ENCODE data around the gene RGL2. TPM values are rescaled to one million over a fixed set of nuclear protein-coding genes. Genes with fewer than 3 reads are reported as not detected.

RGL2 gene
- total RNA-seq, 3 donors from 2014 or later, result 26.4 to 64.6 (median 38.9) TPM

- Histone ChIP-seq H3K4me3 (no peak overlapping the region), H3K9me3 (no peaks in the 10 kb centered on the region), H3K4me1 (ENCODE audit: low read depth) (peaks cover 20% of the 10 kb centered on the region), H3K36me3 (ENCODE audit: low read depth) (peaks cover 5% of the 10 kb centered on the region)
- TF ChIP-seq, protein P1, sequence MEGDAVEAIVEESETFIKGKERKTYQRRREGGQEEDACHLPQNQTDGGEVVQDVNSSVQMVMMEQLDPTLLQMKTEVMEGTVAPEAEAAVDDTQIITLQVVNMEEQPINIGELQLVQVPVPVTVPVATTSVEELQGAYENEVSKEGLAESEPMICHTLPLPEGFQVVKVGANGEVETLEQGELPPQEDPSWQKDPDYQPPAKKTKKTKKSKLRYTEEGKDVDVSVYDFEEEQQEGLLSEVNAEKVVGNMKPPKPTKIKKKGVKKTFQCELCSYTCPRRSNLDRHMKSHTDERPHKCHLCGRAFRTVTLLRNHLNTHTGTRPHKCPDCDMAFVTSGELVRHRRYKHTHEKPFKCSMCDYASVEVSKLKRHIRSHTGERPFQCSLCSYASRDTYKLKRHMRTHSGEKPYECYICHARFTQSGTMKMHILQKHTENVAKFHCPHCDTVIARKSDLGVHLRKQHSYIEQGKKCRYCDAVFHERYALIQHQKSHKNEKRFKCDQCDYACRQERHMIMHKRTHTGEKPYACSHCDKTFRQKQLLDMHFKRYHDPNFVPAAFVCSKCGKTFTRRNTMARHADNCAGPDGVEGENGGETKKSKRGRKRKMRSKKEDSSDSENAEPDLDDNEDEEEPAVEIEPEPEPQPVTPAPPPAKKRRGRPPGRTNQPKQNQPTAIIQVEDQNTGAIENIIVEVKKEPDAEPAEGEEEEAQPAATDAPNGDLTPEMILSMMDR (IDR thresholded peaks at IDR 0.05), result no peak
- DNase-seq, result peak in 1 of 3 donors; percentile 33
- intact Hi-C loops (cut with DNase I, micrococcal nuclease), result no loop called here
- ATAC-seq, result no peak
Observed at GRCh38 chr6:33324125-33324524, 25.4 kb upstream of the RGL2 start.

DNA sequence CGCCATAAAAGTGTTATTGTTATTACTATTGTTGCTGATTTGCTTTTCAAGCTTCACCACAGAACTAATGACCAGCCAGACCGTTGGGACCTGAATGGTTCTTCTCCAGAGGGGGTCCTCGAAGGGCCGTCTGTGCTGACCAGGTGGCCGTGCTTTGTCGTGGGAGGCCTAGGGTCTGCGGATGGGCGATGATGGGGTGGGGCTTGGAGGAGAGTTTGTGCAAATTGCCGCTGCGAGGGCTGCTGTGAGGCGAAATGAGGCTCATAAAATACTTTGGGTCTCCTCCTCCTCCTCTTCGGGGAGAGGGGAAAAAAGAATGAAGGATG lies 24.8 kb upstream of the RGL2 start:
- ATAC-seq (no peak), DNase-seq (peak in 1 of 3 donors; percentile 74)
- intact Hi-C loops (cut with DNase I, micrococcal nuclease), result no loop called here
- TF ChIP-seq, protein P1 (IDR thresholded peaks at IDR 0.05), result no peak
- no peaks in the 10 kb centered on the region for H3K9me3 ChIP-seq
- H3K4me3 ChIP-seq, result peak overlapping the region; percentile 54
- H3K4me1 ChIP-seq (ENCODE audit: low read depth), result peaks cover 22% of the 10 kb centered on the region
- H3K36me3 ChIP-seq (ENCODE audit: low read depth), result peaks cover 5% of the 10 kb centered on the region

GRCh38 chr6:33321227-33321626 lies 22.5 kb upstream of the RGL2 start:
- Histone ChIP-seq H3K9me3 (no peaks in the 10 kb centered on the region), H3K36me3 (ENCODE audit: low read depth) (peaks cover 5% of the 10 kb centered on the region), H3K4me3 (no peak overlapping the region), H3K4me1 (ENCODE audit: low read depth) (peaks cover 30% of the 10 kb centered on the region)
- TF ChIP-seq, protein P1 (IDR thresholded peaks at IDR 0.05), result no peak
- intact Hi-C loops (cut with DNase I, micrococcal nuclease), result no loop called here
- DNase-seq (no peak), ATAC-seq (no peak)

DNA sequence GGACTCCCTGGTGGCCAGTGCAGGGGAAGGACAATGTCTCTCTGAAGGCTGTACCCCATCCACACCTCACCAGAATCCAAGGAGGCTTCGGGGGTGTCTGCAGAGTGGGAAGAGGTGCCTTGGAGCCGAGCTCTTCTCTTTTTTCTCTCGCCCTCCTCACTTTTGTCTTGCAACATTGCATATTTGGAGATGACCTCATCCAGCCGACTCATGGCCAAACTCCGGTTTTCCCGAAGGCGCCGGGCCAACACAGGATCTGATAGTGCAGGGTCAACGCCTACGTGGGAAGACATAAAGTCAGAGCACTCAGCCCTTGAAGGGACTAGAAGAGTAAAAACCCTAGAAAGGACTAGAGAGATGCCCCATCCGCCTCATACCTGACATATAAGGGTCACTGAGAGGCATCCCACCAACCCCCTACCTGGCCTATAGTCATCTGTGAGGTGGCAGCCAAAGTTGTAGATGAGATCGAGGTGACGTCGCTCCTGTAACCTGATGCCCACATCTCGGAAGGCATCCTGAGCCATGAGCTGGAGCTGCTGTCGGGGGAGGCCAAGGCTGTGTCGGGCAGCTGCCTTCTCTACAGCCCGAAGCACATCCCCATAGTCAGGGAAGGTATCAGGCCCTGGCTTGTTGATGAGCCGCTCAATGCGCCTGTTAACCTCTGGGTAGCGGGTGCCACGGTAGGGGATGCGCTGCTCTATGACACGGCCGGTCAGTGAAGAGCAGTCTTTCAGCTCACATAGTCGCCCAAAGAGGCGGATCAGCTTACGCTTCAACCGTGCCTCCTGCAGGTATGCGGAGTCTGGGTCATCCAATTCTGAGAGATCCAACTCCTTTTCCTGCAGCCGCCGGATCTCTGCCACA lies 21.8 kb upstream of the RGL2 start:
- intact Hi-C loops (cut with DNase I, micrococcal nuclease), result no loop called here
- Histone ChIP-seq H3K4me3 (no peak overlapping the region), H3K4me1 (ENCODE audit: low read depth) (peaks cover 30% of the 10 kb centered on the region), H3K9me3 (no peaks in the 10 kb centered on the region), H3K36me3 (ENCODE audit: low read depth) (peaks cover 5% of the 10 kb centered on the region)
- TF ChIP-seq, protein P1 (IDR thresholded peaks at IDR 0.05), result no peak
- DNase-seq (peak; percentile 38 to 62 (median 44)), ATAC-seq (no peak)

GRCh38 chr6:33319939-33320314 lies 21.2 kb upstream of the RGL2 start:
- Histone ChIP-seq H3K9me3 (no peaks in the 10 kb centered on the region), H3K4me1 (ENCODE audit: low read depth) (peaks cover 36% of the 10 kb centered on the region), H3K4me3 (no peak overlapping the region), H3K36me3 (ENCODE audit: low read depth) (peaks cover 5% of the 10 kb centered on the region)
- no peak for ATAC-seq
- intact Hi-C loops (cut with DNase I, micrococcal nuclease), result no loop called here
- no peak for DNase-seq
- TF ChIP-seq, protein P1 (IDR thresholded peaks at IDR 0.05), result no peak
